ENCODE measurements around the gene CRLF1. TPM values are rescaled to one million over a fixed set of nuclear protein-coding genes. Genes with fewer than 3 reads are reported as not detected.

CRLF1 gene
- total and polyA plus RNA-seq, 10 of the 15 experiments (the other 5 are each of a cell fraction or from before 2014, with no cell fraction given): 0.10 to 1.2 (median 0.49) TPM; not detected in 4

DNA sequence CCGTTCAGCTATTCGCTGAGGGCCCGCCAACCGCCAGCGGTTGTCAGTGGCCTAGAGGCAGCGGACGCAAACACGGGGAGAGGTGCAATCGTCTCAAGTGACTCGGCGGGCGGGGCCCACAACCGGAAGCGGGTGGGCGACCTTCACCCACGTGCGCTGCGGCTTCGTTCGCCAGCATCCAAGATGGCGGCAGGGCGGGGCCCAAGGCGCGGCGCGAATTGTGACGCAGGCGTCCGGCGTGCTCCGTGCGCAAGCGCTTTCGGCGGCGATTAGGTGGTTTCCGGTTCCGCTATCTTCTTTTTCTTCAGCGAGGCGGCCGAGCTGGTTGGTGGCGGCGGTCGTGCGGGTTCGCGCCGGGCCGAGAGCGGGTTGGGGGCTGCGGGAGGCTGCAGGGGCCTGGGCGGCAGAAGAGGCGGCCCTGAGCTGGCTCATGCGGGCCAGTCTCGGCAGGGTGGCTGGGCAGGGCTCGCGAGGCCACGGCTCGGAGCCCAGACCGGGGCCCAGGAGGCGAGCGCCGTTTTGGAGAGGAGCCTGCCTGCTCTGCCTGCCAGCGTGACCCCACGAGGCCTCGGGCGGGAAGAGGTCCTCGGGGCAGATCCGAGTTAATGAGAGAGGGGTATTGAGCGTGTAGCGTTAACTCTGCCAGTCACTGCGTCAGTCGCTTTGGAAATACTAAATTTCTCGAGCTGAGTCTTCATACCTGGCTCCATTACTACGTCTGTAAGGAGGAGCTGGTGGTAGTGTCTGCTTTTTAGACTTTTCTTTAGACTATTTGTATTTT lies 34.8 kb downstream of the CRLF1 start, which contains the start of gene UBA52 (continued):
- TF ChIP-seq MTA3 (IDR thresholded peaks at IDR 0.05; ENCODE audit: borderline replicate concordance, low read length) (no peak), BCL11A (IDR thresholded peaks at IDR 0.05; ENCODE audit: low read depth, low read length) (no peak), RUNX3 (IDR thresholded peaks at IDR 0.05; ENCODE audit: low read length) (peak; percentile 73), RFX5 (IDR thresholded peaks at IDR 0.05; ENCODE audit: low read depth, low read length) (peak; percentile 85), ZZZ3 (IDR thresholded peaks at IDR 0.05; ENCODE audit: control insufficient read depth, insufficient read length, low read depth) (no peak), SPI1 (IDR thresholded peaks at IDR 0.05; ENCODE audit: borderline replicate concordance, insufficient read depth, low read depth, low read length) (peak; percentile 37; the same call in 1 of the 2 replicates), ZNF622 (IDR thresholded peaks at IDR 0.05) (no peak), SRF (IDR thresholded peaks at IDR 0.05; ENCODE audit: low read depth in 2 of 2, low read length in 2 of 2) (0 out of 4 replicates have a peak, but pooled peaks of 1 of the 2 experiments have one; percentile 12), BRCA1 (IDR thresholded peaks at IDR 0.05; ENCODE audit: low read depth, low read length) (no peak), CHD1 (IDR thresholded peaks at IDR 0.05; ENCODE audit: low read depth, low read length) (no peak), NFXL1 (IDR thresholded peaks at IDR 0.05; ENCODE audit: borderline replicate concordance) (no peak), BACH1 (IDR thresholded peaks at IDR 0.05; ENCODE audit: borderline replicate concordance) (peak; percentile 81)
- TF ChIP-seq, protein P1, sequence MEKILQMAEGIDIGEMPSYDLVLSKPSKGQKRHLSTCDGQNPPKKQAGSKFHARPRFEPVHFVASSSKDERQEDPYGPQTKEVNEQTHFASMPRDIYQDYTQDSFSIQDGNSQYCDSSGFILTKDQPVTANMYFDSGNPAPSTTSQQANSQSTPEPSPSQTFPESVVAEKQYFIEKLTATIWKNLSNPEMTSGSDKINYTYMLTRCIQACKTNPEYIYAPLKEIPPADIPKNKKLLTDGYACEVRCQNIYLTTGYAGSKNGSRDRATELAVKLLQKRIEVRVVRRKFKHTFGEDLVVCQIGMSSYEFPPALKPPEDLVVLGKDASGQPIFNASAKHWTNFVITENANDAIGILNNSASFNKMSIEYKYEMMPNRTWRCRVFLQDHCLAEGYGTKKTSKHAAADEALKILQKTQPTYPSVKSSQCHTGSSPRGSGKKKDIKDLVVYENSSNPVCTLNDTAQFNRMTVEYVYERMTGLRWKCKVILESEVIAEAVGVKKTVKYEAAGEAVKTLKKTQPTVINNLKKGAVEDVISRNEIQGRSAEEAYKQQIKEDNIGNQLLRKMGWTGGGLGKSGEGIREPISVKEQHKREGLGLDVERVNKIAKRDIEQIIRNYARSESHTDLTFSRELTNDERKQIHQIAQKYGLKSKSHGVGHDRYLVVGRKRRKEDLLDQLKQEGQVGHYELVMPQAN (conservative IDR thresholded peaks at IDR 0.05): peak; percentile 94
- TF ChIP-seq, protein P2, sequence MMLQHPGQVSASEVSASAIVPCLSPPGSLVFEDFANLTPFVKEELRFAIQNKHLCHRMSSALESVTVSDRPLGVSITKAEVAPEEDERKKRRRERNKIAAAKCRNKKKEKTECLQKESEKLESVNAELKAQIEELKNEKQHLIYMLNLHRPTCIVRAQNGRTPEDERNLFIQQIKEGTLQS (IDR thresholded peaks at IDR 0.05; ENCODE audit: borderline replicate concordance, extremely low read depth, low read depth, low read length): peak; percentile 77; the same call in 1 of the 2 replicates
- TF ChIP-seq, protein P3, sequence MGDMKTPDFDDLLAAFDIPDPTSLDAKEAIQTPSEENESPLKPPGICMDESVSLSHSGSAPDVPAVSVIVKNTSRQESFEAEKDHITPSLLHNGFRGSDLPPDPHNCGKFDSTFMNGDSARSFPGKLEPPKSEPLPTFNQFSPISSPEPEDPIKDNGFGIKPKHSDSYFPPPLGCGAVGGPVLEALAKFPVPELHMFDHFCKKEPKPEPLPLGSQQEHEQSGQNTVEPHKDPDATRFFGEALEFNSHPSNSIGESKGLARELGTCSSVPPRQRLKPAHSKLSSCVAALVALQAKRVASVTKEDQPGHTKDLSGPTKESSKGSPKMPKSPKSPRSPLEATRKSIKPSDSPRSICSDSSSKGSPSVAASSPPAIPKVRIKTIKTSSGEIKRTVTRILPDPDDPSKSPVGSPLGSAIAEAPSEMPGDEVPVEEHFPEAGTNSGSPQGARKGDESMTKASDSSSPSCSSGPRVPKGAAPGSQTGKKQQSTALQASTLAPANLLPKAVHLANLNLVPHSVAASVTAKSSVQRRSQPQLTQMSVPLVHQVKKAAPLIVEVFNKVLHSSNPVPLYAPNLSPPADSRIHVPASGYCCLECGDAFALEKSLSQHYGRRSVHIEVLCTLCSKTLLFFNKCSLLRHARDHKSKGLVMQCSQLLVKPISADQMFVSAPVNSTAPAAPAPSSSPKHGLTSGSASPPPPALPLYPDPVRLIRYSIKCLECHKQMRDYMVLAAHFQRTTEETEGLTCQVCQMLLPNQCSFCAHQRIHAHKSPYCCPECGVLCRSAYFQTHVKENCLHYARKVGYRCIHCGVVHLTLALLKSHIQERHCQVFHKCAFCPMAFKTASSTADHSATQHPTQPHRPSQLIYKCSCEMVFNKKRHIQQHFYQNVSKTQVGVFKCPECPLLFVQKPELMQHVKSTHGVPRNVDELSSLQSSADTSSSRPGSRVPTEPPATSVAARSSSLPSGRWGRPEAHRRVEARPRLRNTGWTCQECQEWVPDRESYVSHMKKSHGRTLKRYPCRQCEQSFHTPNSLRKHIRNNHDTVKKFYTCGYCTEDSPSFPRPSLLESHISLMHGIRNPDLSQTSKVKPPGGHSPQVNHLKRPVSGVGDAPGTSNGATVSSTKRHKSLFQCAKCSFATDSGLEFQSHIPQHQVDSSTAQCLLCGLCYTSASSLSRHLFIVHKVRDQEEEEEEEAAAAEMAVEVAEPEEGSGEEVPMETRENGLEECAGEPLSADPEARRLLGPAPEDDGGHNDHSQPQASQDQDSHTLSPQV (IDR thresholded peaks at IDR 0.05): no peak
- TF ChIP-seq, protein P4, sequence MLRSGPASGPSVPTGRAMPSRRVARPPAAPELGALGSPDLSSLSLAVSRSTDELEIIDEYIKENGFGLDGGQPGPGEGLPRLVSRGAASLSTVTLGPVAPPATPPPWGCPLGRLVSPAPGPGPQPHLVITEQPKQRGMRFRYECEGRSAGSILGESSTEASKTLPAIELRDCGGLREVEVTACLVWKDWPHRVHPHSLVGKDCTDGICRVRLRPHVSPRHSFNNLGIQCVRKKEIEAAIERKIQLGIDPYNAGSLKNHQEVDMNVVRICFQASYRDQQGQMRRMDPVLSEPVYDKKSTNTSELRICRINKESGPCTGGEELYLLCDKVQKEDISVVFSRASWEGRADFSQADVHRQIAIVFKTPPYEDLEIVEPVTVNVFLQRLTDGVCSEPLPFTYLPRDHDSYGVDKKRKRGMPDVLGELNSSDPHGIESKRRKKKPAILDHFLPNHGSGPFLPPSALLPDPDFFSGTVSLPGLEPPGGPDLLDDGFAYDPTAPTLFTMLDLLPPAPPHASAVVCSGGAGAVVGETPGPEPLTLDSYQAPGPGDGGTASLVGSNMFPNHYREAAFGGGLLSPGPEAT (IDR thresholded peaks at IDR 0.05; ENCODE audit: low read depth): peak; percentile 48; the same call in 1 of the 2 replicates
- TF ChIP-seq, protein P5, sequence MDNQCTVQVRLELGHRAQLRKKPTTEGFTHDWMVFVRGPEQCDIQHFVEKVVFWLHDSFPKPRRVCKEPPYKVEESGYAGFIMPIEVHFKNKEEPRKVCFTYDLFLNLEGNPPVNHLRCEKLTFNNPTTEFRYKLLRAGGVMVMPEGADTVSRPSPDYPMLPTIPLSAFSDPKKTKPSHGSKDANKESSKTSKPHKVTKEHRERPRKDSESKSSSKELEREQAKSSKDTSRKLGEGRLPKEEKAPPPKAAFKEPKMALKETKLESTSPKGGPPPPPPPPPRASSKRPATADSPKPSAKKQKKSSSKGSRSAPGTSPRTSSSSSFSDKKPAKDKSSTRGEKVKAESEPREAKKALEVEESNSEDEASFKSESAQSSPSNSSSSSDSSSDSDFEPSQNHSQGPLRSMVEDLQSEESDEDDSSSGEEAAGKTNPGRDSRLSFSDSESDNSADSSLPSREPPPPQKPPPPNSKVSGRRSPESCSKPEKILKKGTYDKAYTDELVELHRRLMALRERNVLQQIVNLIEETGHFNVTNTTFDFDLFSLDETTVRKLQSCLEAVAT (IDR thresholded peaks at IDR 0.05): peak; percentile 56; the same call in 1 of the 2 replicates
